Muscle of leg (tissue), 11 donors: ENCODE data around the gene GOLGA3. TPM values are rescaled to one million over a fixed set of nuclear protein-coding genes. Genes with fewer than 3 reads are reported as not detected.

Experiments
- DNase-seq: peaks from one replicate; pipeline ENCODE4 v3.0.0; 2013
- H3K27ac ChIP-seq: one replicate; pipeline ENCODE4 v1.5.1; 2013; ENCODE audit warnings: mild to moderate bottlenecking, low read length, control low read depth
- H3K27me3 ChIP-seq: one replicate; pipeline ENCODE4 v1.6.1; 2013; ENCODE audit warnings: low read length; ENCODE audit not compliant: control insufficient read depth, insufficient read depth
- H3K36me3 ChIP-seq: one replicate; pipeline ENCODE4 v1.6.1; 2013; ENCODE audit warnings: low read length; ENCODE audit not compliant: control insufficient read depth, insufficient read depth
- H3K4me1 ChIP-seq: one replicate; pipeline ENCODE4 v1.6.1; 2013; ENCODE audit warnings: low read length; ENCODE audit not compliant: control insufficient read depth, insufficient read depth
- H3K4me3 ChIP-seq: one replicate; pipeline ENCODE4 v1.5.1; 2013; ENCODE audit warnings: low read length, control low read depth
- H3K9me3 ChIP-seq: replicated peaks from 2 replicates; pipeline ENCODE4 v1.6.1; 2013; ENCODE audit warnings: low read depth, low read length; ENCODE audit not compliant: control insufficient read depth
- WGBS: methylation state at CpG from one replicate; pipeline ENCODE4 v1.1.5; 2013; ENCODE audit warnings: missing lambda C conversion rate; ENCODE audit not compliant: insufficient coverage; 5-methylcytosine and 5-hydroxymethylcytosine counted together
- polyA plus RNA-seq, 8 donors: library from polyadenylated mRNA; unstranded; fragments of 120-200 nt; gene quantifications; one replicate each; pipeline versions ENCODE4 v1.2.1 to v1.2.3, GENCODE V29; 2013; ENCODE audit warnings: inconsistent platforms in 1 of 8, low replicate concordance in 1 of 8; ENCODE audit not compliant: insufficient read length in 8 of 8, insufficient read depth in 1 of 8
- total RNA-seq: library from RNA; stranded (reverse); fragments of 120-200 nt; gene quantifications from one replicate; pipeline ENCODE4 v1.2.4, GENCODE V29; 2013

GOLGA3 gene
- total and polyA plus RNA-seq, 9 donors, result 31.3 to 57.9 (median 41.3) TPM

GRCh38 chr12:132726386-132726785, 102.3 kb downstream of the GOLGA3 start:
- 98% methylated on average over 11 of the region's 12 CpGs for WGBS
- no peak overlapping the region for H3K4me3 ChIP-seq

DNA sequence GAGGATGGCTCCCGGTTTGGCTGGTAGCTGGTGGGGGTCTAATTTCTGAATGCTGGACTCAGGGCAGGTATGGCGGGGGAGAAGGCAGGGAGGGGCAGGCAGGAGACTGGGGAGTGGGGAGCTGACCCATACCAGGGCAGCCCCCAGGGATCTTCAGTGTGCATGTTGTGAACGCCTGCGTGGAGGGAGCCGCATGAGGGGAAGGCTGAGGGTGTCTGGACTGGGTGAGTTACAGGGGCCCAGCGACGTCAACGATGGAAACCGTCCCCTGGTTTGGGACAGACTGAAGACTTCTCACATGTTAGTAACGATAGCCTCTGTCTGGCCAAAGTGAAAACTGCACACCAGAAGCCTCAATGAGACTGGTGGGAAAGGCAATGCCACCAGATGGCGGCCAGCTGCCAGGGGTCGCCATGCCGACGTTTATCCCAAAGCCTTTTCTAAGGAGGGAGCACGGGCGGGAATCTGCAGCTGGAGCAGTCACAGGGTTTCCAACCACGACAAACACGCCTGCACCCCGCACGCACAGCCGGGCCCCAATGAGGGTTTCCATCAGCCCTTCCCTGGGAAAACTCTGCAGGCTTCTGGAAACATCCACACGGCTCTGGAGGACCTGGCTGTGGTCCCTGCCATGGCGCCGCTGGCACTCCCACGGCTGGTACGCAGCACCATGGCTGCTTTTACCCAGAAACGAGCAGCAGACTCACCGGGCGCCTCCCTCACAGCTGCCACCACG, 104.0 kb downstream of the GOLGA3 start:
- no peak overlapping the region for H3K4me3 ChIP-seq
- H3K9me3 ChIP-seq, result no peaks in the 10 kb centered on the region
- DNase-seq, result peak; percentile 60
- 76% methylated on average over 30 of the region's 30 CpGs for WGBS
- peak overlapping the region; percentile 78 for H3K27ac ChIP-seq
- peaks cover 13% of the 10 kb centered on the region for H3K4me1 ChIP-seq
- peaks cover 74% of the 10 kb centered on the region for H3K36me3 ChIP-seq
- H3K27me3 ChIP-seq, result no peaks in the 10 kb centered on the region

More at GRCh38 chr12:132726386-132726785, 102.3 kb downstream of the GOLGA3 start:
- no peaks in the 10 kb centered on the region for H3K9me3 ChIP-seq
- peaks cover 13% of the 10 kb centered on the region for H3K4me1 ChIP-seq
- H3K27me3 ChIP-seq, result no peaks in the 10 kb centered on the region
- no peak overlapping the region for H3K27ac ChIP-seq
- DNase-seq, result no peak
- H3K36me3 ChIP-seq, result peaks cover 76% of the 10 kb centered on the region

- Histone ChIP-seq H3K9me3 (no peaks in the 10 kb centered on the region), H3K4me1 (peaks cover 13% of the 10 kb centered on the region), H3K27ac (no peak overlapping the region), H3K4me3 (no peak overlapping the region), H3K27me3 (no peaks in the 10 kb centered on the region), H3K36me3 (peaks cover 78% of the 10 kb centered on the region)
- DNase-seq, result no peak
- 83% methylated on average over 1 of the region's 2 CpGs for WGBS
Observed at GRCh38 chr12:132723764-132724140, 104.9 kb downstream of the GOLGA3 start.

GRCh38 chr12:132723015-132723763, 105.5 kb downstream of the GOLGA3 start:
- peaks cover 13% of the 10 kb centered on the region for H3K4me1 ChIP-seq
- 87% methylated on average over 28 of the region's 30 CpGs for WGBS
- peaks cover 76% of the 10 kb centered on the region for H3K36me3 ChIP-seq
- H3K27me3 ChIP-seq, result no peaks in the 10 kb centered on the region
- no peaks in the 10 kb centered on the region for H3K9me3 ChIP-seq
- no peak for DNase-seq
- H3K27ac ChIP-seq, result no peak overlapping the region
- no peak overlapping the region for H3K4me3 ChIP-seq

DNA sequence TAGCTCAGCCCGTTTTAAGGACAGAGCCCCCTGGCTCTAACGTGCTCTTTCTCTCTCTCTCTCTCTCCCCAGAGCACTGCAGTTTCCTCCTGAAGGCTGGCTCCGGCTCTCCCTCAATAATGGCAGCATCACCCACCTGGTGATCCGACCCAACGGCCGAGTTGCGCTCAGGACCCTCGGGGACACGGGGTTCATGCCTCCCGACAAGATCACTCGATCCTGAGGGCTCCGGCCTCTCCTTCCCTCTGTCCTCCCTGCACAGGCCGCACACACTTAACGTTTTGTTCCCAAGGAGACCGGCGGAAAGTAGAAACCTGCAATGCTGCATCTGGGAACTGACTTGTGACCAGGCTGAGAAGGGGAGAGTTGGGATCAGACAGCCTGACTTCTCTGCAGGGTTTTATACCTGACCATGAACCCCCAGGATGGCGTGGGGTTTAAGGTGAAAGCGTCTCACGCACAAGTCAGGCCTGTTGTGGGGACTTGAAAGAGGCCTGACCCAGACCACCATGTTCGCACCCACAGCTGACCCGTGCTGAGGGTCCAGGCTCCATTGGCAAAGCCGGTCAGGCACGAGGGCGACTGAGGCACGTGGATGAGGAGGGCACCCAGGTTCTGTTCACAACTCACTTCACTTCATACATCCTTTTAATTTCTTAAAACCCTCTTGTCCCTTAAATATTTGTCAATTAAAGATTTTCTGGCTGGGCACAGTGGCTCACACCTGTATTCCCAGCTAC, 107.9 kb downstream of the GOLGA3 start:
- H3K9me3 ChIP-seq, result no peaks in the 10 kb centered on the region
- DNase-seq, result no peak
- H3K27ac ChIP-seq, result no peak overlapping the region
- no peak overlapping the region for H3K4me3 ChIP-seq
- peaks cover 13% of the 10 kb centered on the region for H3K4me1 ChIP-seq
- H3K27me3 ChIP-seq, result no peaks in the 10 kb centered on the region
- H3K36me3 ChIP-seq, result peaks cover 73% of the 10 kb centered on the region
- 89% methylated on average over 17 of the region's 25 CpGs for WGBS

DNA sequence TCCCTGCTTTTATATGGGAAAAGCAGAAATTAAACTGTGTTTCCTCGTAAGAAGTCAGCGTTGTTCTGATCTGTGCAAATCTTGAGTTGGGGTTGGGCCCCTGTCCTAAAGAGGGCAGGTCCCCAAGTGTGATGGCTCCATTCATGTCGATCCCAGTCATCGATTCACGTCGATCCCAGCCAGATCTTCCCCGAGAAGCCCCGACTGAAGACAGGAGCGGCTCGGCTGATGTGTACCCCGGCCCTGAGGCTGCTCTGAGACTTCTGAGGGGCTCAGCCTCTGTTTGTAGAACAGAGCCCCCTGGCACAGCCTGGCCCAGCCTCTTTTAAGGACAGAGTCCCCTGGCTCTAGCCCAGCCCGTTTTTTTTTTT, 108.7 kb downstream of the GOLGA3 start:
- WGBS, result 89% methylated on average over 12 of the region's 12 CpGs
- Histone ChIP-seq H3K36me3 (peaks cover 73% of the 10 kb centered on the region), H3K4me1 (peaks cover 10% of the 10 kb centered on the region), H3K27me3 (no peaks in the 10 kb centered on the region), H3K4me3 (no peak overlapping the region), H3K27ac (no peak overlapping the region), H3K9me3 (no peaks in the 10 kb centered on the region)
- no peak for DNase-seq

DNA sequence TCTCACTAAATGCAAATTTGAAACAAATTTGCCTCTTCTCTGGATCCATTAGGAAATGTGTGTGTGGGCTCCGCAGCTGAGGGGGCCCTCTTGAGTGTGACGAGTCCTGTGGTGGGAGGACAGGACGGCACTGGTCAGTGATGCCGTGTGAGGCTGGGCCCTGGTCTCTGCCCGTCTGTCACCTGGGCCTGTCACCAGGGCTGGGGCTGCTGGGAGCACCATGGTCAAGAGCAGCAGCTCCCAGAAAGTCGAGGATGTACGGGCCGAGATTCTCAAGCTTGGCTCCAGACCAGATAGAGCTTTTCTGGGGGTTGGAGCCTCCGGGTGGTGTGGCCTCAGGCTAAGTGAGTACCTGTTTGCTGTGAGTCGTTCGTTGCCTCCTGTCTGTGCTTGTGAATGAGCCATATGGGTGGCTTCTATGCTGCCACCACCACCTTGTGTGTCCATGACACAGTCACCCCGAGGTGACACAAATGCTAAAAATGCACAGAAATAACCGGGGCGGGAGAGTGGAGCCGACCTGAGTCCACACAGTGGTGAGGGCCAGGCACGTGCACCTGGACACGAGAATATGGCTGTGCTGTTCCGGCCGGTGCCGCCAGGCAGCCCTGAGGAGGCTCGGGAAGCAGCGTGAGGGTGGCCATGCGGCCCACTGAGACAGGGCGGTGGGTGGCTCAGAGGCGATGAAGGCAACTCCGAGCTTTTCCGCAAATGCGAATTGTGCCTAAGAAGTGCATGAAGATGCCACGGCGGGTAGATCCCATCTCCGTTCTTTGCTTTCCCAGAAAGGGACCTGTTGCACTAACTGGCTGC, 109.3 kb downstream of the GOLGA3 start:
- DNase-seq, result no peak
- no peaks in the 10 kb centered on the region for H3K9me3 ChIP-seq
- 88% methylated on average over 31 of the region's 31 CpGs for WGBS

More for the DNA sequence above, 109.3 kb downstream of the GOLGA3 start:
- Histone ChIP-seq H3K4me1 (peaks cover 4% of the 10 kb centered on the region), H3K27me3 (no peaks in the 10 kb centered on the region), H3K27ac (no peak overlapping the region), H3K36me3 (peaks cover 71% of the 10 kb centered on the region), H3K4me3 (no peak overlapping the region)

Other genes starting within 250 kb of the GOLGA3 start
- gene LRCOL1, start 218.3 kb downstream of the GOLGA3 start, total RNA-seq, result 0.13 TPM
- gene LRCOL1, start 218.3 kb downstream of the GOLGA3 start, polyA plus RNA-seq, result under 1 TPM in 6 of 8 donors, not detected in 2; 0.18 to 0.64 (median 0.32) TPM
- gene P2RX2, start 210.1 kb downstream of the GOLGA3 start, total RNA-seq, result not detected
- gene P2RX2, start 210.1 kb downstream of the GOLGA3 start, polyA plus RNA-seq, result 1 to 10 TPM in 1 of 8 donors, under 1 TPM in 2, not detected in 5; 0.12 to 1.5 (median 0.23) TPM
- 21.5 TPM for gene POLE, start 141.5 kb downstream of the GOLGA3 start, total RNA-seq
- 10 to 100 TPM; 25.8 to 43.2 (median 31.9) TPM for gene POLE, start 141.5 kb downstream of the GOLGA3 start, polyA plus RNA-seq
- 27.8 TPM for gene PXMP2, start 141.3 kb downstream of the GOLGA3 start, total RNA-seq
- gene PXMP2, start 141.3 kb downstream of the GOLGA3 start, polyA plus RNA-seq, result 10 to 100 TPM; 17.7 to 28.9 (median 22.4) TPM
- gene PGAM5, start 118.0 kb downstream of the GOLGA3 start, total RNA-seq, result 22.7 TPM
- 10 to 100 TPM; 16.8 to 25.8 (median 20.9) TPM for gene PGAM5, start 118.0 kb downstream of the GOLGA3 start, polyA plus RNA-seq
- gene ANKLE2, start 67.0 kb downstream of the GOLGA3 start, total RNA-seq, result 37.3 TPM
- gene ANKLE2, start 67.0 kb downstream of the GOLGA3 start, polyA plus RNA-seq, result 10 to 100 TPM; 37.3 to 49.4 (median 42.4) TPM
- gene CHFR, start 58.7 kb upstream of the GOLGA3 start, total RNA-seq, result 13.3 TPM
- 10 to 100 TPM; 13.9 to 21.5 (median 17.4) TPM for gene CHFR, start 58.7 kb upstream of the GOLGA3 start, polyA plus RNA-seq
- gene ZNF605, start 127.4 kb upstream of the GOLGA3 start, total RNA-seq, result 14.9 TPM
- gene ZNF605, start 127.4 kb upstream of the GOLGA3 start, polyA plus RNA-seq, result 10 to 100 TPM in 7 of 8 donors, 1 to 10 TPM in 1; 8.6 to 14.5 (median 10.9) TPM
- 8.0 TPM for gene ZNF26, start 157.5 kb upstream of the GOLGA3 start, total RNA-seq
- gene ZNF26, start 157.5 kb upstream of the GOLGA3 start, polyA plus RNA-seq, result 10 to 100 TPM in 1 of 8 donors, 1 to 10 TPM in 7; 6.6 to 10.5 (median 7.7) TPM
- gene ZNF84, start 208.6 kb upstream of the GOLGA3 start, total RNA-seq, result 40.4 TPM
- gene ZNF84, start 208.6 kb upstream of the GOLGA3 start, polyA plus RNA-seq, result 10 to 100 TPM; 21.5 to 30.7 (median 26.6) TPM